CD4-positive, alpha-beta T cell treated with Interleukin-15 for 1 hour (primary cell): ENCODE results near the gene ACAD11.
"Not testable (repeated sequence)": the region's sequence is repeated elsewhere in the genome, so short reads cannot be mapped to it uniquely, and the experiment has no call there.

Source experiments
- DNase-seq: peaks from one replicate; pipeline ENCODE4 v3.0.0-alpha.2; 2020

Gene ACAD11

GRCh38 chr3:132643366-132643765 lies 16.2 kb downstream of the ACAD11 start:
- no peak for DNase-seq

- no peak for DNase-seq
Observed at GRCh38 chr3:132642539-132642847, 17.1 kb downstream of the ACAD11 start.

GRCh38 chr3:132641837-132642538 lies 17.6 kb downstream of the ACAD11 start:
- no peak for DNase-seq

- not testable (repeated sequence) for DNase-seq
Observed at GRCh38 chr3:132641427-132641826, 18.2 kb downstream of the ACAD11 start.

GRCh38 chr3:132638706-132639105 lies 20.9 kb downstream of the ACAD11 start:
- no peak for DNase-seq

GRCh38 chr3:132637590-132637989 lies 22.0 kb downstream of the ACAD11 start:
- DNase-seq, result no peak

- DNase-seq, result no peak
Observed at GRCh38 chr3:132635052-132635451, 24.6 kb downstream of the ACAD11 start.

- DNase-seq, result no peak
Observed at GRCh38 chr3:132630612-132631011, 29.0 kb downstream of the ACAD11 start.

GRCh38 chr3:132629928-132630327 lies 29.7 kb downstream of the ACAD11 start:
- no peak for DNase-seq

GRCh38 chr3:132628157-132628556 lies 31.5 kb downstream of the ACAD11 start:
- no peak for DNase-seq

- no peak for DNase-seq
Observed at GRCh38 chr3:132626955-132627354, 32.7 kb downstream of the ACAD11 start.

GRCh38 chr3:132625613-132626012 lies 34.0 kb downstream of the ACAD11 start:
- DNase-seq, result no peak

GRCh38 chr3:132624790-132625189 lies 34.8 kb downstream of the ACAD11 start:
- DNase-seq, result no peak

GRCh38 chr3:132623646-132624045 lies 36.0 kb downstream of the ACAD11 start:
- DNase-seq, result no peak

- no peak for DNase-seq
Observed at GRCh38 chr3:132622761-132623160, 36.8 kb downstream of the ACAD11 start.

GRCh38 chr3:132622148-132622547 lies 37.5 kb downstream of the ACAD11 start:
- DNase-seq, result no peak

- DNase-seq, result no peak
Observed at GRCh38 chr3:132616780-132617179, 42.8 kb downstream of the ACAD11 start.

GRCh38 chr3:132615881-132616280 lies 43.7 kb downstream of the ACAD11 start:
- DNase-seq, result no peak

GRCh38 chr3:132615301-132615700 lies 44.3 kb downstream of the ACAD11 start:
- DNase-seq, result not testable (repeated sequence)

GRCh38 chr3:132606620-132607019 lies 53.0 kb downstream of the ACAD11 start:
- DNase-seq, result not testable (repeated sequence)

GRCh38 chr3:132606085-132606484 lies 53.5 kb downstream of the ACAD11 start:
- DNase-seq, result no peak

GRCh38 chr3:132605374-132605792 lies 54.2 kb downstream of the ACAD11 start:
- no peak for DNase-seq

GRCh38 chr3:132600614-132601013 lies 59.0 kb downstream of the ACAD11 start:
- not testable (repeated sequence) for DNase-seq

GRCh38 chr3:132598181-132598580 lies 61.4 kb downstream of the ACAD11 start:
- DNase-seq, result no peak

GRCh38 chr3:132597660-132598059 lies 61.9 kb downstream of the ACAD11 start:
- DNase-seq, result no peak
